Measurements from ENCODE around the gene SLC22A12.

Gene SLC22A12

GRCh38 chr11:64642418-64642735 lies 51.4 kb downstream of the SLC22A12 start:
- Histone ChIP-seq H3K9ac (ENCODE audit: low read length) (no peak overlapping the region), H3K4me1 (ENCODE audit: control insufficient read depth, insufficient read depth, low read length) (peaks cover 6% of the 10 kb centered on the region), H3K36me3 (ENCODE audit: control insufficient read depth, insufficient read depth, low read length) (no peaks in the 10 kb centered on the region), H3K9me3 (ENCODE audit: control insufficient read depth, low read length) (no peaks in the 10 kb centered on the region), H3K4me3 (ENCODE audit: low read length) (no peak overlapping the region), H3K27me3 (ENCODE audit: control insufficient read depth, insufficient read depth, low read length) (peaks cover 89% of the 10 kb centered on the region)

- Histone ChIP-seq H3K27me3 (ENCODE audit: control insufficient read depth, insufficient read depth, low read length) (peaks cover 84% of the 10 kb centered on the region), H3K9me3 (ENCODE audit: control insufficient read depth, low read length) (no peaks in the 10 kb centered on the region), H3K4me1 (ENCODE audit: control insufficient read depth, insufficient read depth, low read length) (peaks cover 3% of the 10 kb centered on the region), H3K4me3 (ENCODE audit: low read length) (no peak overlapping the region), H3K9ac (ENCODE audit: low read length) (no peak overlapping the region), H3K36me3 (ENCODE audit: control insufficient read depth, insufficient read depth, low read length) (no peaks in the 10 kb centered on the region)
These were observed 51.8 kb downstream of the SLC22A12 start for GRCh38 chr11:64642871-64643255.

GRCh38 chr11:64643256-64643881 lies 52.3 kb downstream of the SLC22A12 start:
- Histone ChIP-seq H3K9ac (ENCODE audit: low read length) (no peak overlapping the region), H3K4me1 (ENCODE audit: control insufficient read depth, insufficient read depth, low read length) (no peaks in the 10 kb centered on the region), H3K36me3 (ENCODE audit: control insufficient read depth, insufficient read depth, low read length) (no peaks in the 10 kb centered on the region), H3K9me3 (ENCODE audit: control insufficient read depth, low read length) (no peaks in the 10 kb centered on the region), H3K4me3 (ENCODE audit: low read length) (no peak overlapping the region), H3K27me3 (ENCODE audit: control insufficient read depth, insufficient read depth, low read length) (peaks cover 79% of the 10 kb centered on the region)

- no peaks in the 10 kb centered on the region for H3K4me1 ChIP-seq (ENCODE audit: control insufficient read depth, insufficient read depth, low read length)
- H3K27me3 ChIP-seq (ENCODE audit: control insufficient read depth, insufficient read depth, low read length): peaks cover 73% of the 10 kb centered on the region
- H3K36me3 ChIP-seq (ENCODE audit: control insufficient read depth, insufficient read depth, low read length): no peaks in the 10 kb centered on the region
- H3K9me3 ChIP-seq (ENCODE audit: control insufficient read depth, low read length): no peaks in the 10 kb centered on the region
- no peak overlapping the region for H3K9ac ChIP-seq (ENCODE audit: low read length)
- H3K4me3 ChIP-seq (ENCODE audit: low read length): no peak overlapping the region
These were observed 53.1 kb downstream of the SLC22A12 start for GRCh38 chr11:64643920-64644646.

- Histone ChIP-seq H3K9ac (ENCODE audit: low read length) (no peak overlapping the region), H3K9me3 (ENCODE audit: control insufficient read depth, low read length) (no peaks in the 10 kb centered on the region), H3K4me1 (ENCODE audit: control insufficient read depth, insufficient read depth, low read length) (no peaks in the 10 kb centered on the region), H3K4me3 (ENCODE audit: low read length) (no peak overlapping the region), H3K36me3 (ENCODE audit: control insufficient read depth, insufficient read depth, low read length) (no peaks in the 10 kb centered on the region), H3K27me3 (ENCODE audit: control insufficient read depth, insufficient read depth, low read length) (peaks cover 66% of the 10 kb centered on the region)
These were observed 53.7 kb downstream of the SLC22A12 start for GRCh38 chr11:64644647-64645275.

GRCh38 chr11:64647019-64647779 lies 56.2 kb downstream of the SLC22A12 start:
- H3K4me1 ChIP-seq (ENCODE audit: control insufficient read depth, insufficient read depth, low read length): no peaks in the 10 kb centered on the region
- no peaks in the 10 kb centered on the region for H3K9me3 ChIP-seq (ENCODE audit: control insufficient read depth, low read length)
- no peak overlapping the region for H3K9ac ChIP-seq (ENCODE audit: low read length)
- no peak overlapping the region for H3K4me3 ChIP-seq (ENCODE audit: low read length)
- peaks cover 41% of the 10 kb centered on the region for H3K27me3 ChIP-seq (ENCODE audit: control insufficient read depth, insufficient read depth, low read length)
- no peaks in the 10 kb centered on the region for H3K36me3 ChIP-seq (ENCODE audit: control insufficient read depth, insufficient read depth, low read length)

- H3K9ac ChIP-seq (ENCODE audit: low read length): no peak overlapping the region
- H3K4me1 ChIP-seq (ENCODE audit: control insufficient read depth, insufficient read depth, low read length): no peaks in the 10 kb centered on the region
- peaks cover 38% of the 10 kb centered on the region for H3K27me3 ChIP-seq (ENCODE audit: control insufficient read depth, insufficient read depth, low read length)
- no peaks in the 10 kb centered on the region for H3K36me3 ChIP-seq (ENCODE audit: control insufficient read depth, insufficient read depth, low read length)
- H3K9me3 ChIP-seq (ENCODE audit: control insufficient read depth, low read length): no peaks in the 10 kb centered on the region
- H3K4me3 ChIP-seq (ENCODE audit: low read length): no peak overlapping the region
These were observed 57.5 kb downstream of the SLC22A12 start for GRCh38 chr11:64648551-64648950.

GRCh38 chr11:64649291-64649697 lies 58.3 kb downstream of the SLC22A12 start:
- H3K36me3 ChIP-seq (ENCODE audit: control insufficient read depth, insufficient read depth, low read length): no peaks in the 10 kb centered on the region
- no peaks in the 10 kb centered on the region for H3K4me1 ChIP-seq (ENCODE audit: control insufficient read depth, insufficient read depth, low read length)
- no peak overlapping the region for H3K9ac ChIP-seq (ENCODE audit: low read length)
- no peak overlapping the region for H3K4me3 ChIP-seq (ENCODE audit: low read length)
- no peaks in the 10 kb centered on the region for H3K9me3 ChIP-seq (ENCODE audit: control insufficient read depth, low read length)
- H3K27me3 ChIP-seq (ENCODE audit: control insufficient read depth, insufficient read depth, low read length): peaks cover 30% of the 10 kb centered on the region

GRCh38 chr11:64650923-64651523 lies 60.0 kb downstream of the SLC22A12 start:
- Histone ChIP-seq H3K9ac (ENCODE audit: low read length) (no peak overlapping the region), H3K4me3 (ENCODE audit: low read length) (no peak overlapping the region), H3K27me3 (ENCODE audit: control insufficient read depth, insufficient read depth, low read length) (peaks cover 14% of the 10 kb centered on the region), H3K36me3 (ENCODE audit: control insufficient read depth, insufficient read depth, low read length) (no peaks in the 10 kb centered on the region), H3K9me3 (ENCODE audit: control insufficient read depth, low read length) (no peaks in the 10 kb centered on the region), H3K4me1 (ENCODE audit: control insufficient read depth, insufficient read depth, low read length) (no peaks in the 10 kb centered on the region)

All from mucosa of stomach (tissue), 1 donor.